Gastroesophageal sphincter (tissue), 4 donors: ENCODE measurements around the gene XRCC1. TPM values are rescaled to one million over a fixed set of nuclear protein-coding genes. Genes with fewer than 3 reads are reported as not detected.

Experiments used
- ATAC-seq: fragments of 150-250 bp; one replicate; pipeline ENCODE4 v1.9.1; 2016; ENCODE audit warnings: mild to moderate bottlenecking, moderate library complexity
- H3K27ac ChIP-seq, 4 donors: fragments of 200-600 bp; sonication (generic) in 3 of 4; 1 replicate in 3 of 4; 2 replicates in 1 of 4; pipeline ENCODE4 v1.5.1; 2016 to 2019
- H3K27me3 ChIP-seq: fragments of 200-600 bp; sonication (generic); one replicate; pipeline ENCODE4 v1.5.1; 2019
- H3K36me3 ChIP-seq, 2 donors: fragments of 200-600 bp; sonication (generic); one replicate each; pipeline ENCODE4 v1.5.1; 2019; ENCODE audit warnings: control low read depth in 1 of 2
- H3K4me1 ChIP-seq, 3 donors: fragments of 200-600 bp; sonication (generic); 1 replicate in 2 of 3; 2 replicates in 1 of 3; pipeline ENCODE4 v1.5.1; 2016 to 2019; ENCODE audit warnings: control low read depth in 2 of 3
- H3K4me3 ChIP-seq, 2 donors: fragments of 200-600 bp; sonication (generic); one replicate each; pipeline ENCODE4 v1.5.1; 2019; ENCODE audit warnings: mild to moderate bottlenecking in 1 of 2, moderate library complexity in 1 of 2
- H3K9me3 ChIP-seq, 3 donors: fragments of 200-600 bp; sonication (generic); one replicate each; pipeline ENCODE4 v1.5.1; 2017 to 2019; ENCODE audit warnings: control low read depth in 2 of 3
- CTCF ChIP-seq, 4 experiments: fragments of 200-600 bp in 2 of 4; fragments of 450-650 bp in 2 of 4; sonication (generic) in 1 of 4; IDR thresholded peaks; one replicate each; pipeline ENCODE4 v1.5.1; 2017 to 2019; ENCODE audit warnings: antibody characterized with exemption in 4 of 4, mild to moderate bottlenecking in 2 of 4, moderate library complexity in 2 of 4
- EP300 ChIP-seq: sonication (generic); formaldehyde crosslinking; IDR thresholded peaks from one replicate; pipeline ENCODE4 v1.6.1; 2017; ENCODE audit warnings: antibody characterized with exemption, mild to moderate bottlenecking
- POLR2A ChIP-seq, 2 donors: fragments of 450-650 bp; IDR thresholded peaks; one replicate each; pipeline ENCODE4 v1.6.1; 2017; ENCODE audit warnings: antibody characterized with exemption in 2 of 2, mild to moderate bottlenecking in 2 of 2, moderate library complexity in 1 of 2
- POLR2AphosphoS5 ChIP-seq: sonication (generic); formaldehyde crosslinking; IDR thresholded peaks from one replicate; pipeline ENCODE4 v1.6.1; 2017; ENCODE audit warnings: antibody characterized with exemption
- WGBS, 2 donors: methylation state at CpG; one replicate each; pipeline ENCODE4 v1.1.5; 2018; ENCODE audit warnings: low coverage in 1 of 2; 5-methylcytosine and 5-hydroxymethylcytosine counted together
- total RNA-seq, 4 donors: library from RNA; depleted of rRNA; stranded (reverse); fragments of >200 nt; gene quantifications; one replicate each; pipeline ENCODE4 v1.1.0, GENCODE V29; 2016

XRCC1 gene
- total RNA-seq, 4 donors from 2014 or later, result 17.9 to 31.0 (median 22.6) TPM

- Histone ChIP-seq H3K9me3 (no peaks in the 10 kb centered on the region), H3K27me3 (no peaks in the 10 kb centered on the region), H3K4me3 (no peak overlapping the region), H3K4me1 (peaks cover 0 to 26% (median 3%) of the 10 kb centered on the region in 3 donors), H3K36me3 (peaks cover 0 to 55% of the 10 kb centered on the region in 2 donors), H3K27ac (no peak overlapping the region)
- WGBS, 2 donors, result 62 to 66% methylated on average over 3 to 5 of the region's 5 CpGs
- no peak for ATAC-seq
- no peak for TF ChIP-seq CTCF (IDR thresholded peaks at IDR 0.05)
- TF ChIP-seq EP300, result no peak
- TF ChIP-seq POLR2AphosphoS5, result no peak
- no peak for TF ChIP-seq POLR2A (IDR thresholded peaks at IDR 0.05)
Measured at GRCh38 chr19:43498233-43498842, 77.0 kb downstream of the XRCC1 start.

GRCh38 chr19:43496960-43497359 lies 78.4 kb downstream of the XRCC1 start:
- TF ChIP-seq POLR2AphosphoS5, result no peak
- TF ChIP-seq CTCF (IDR thresholded peaks at IDR 0.05), result no peak
- no peak for TF ChIP-seq POLR2A (IDR thresholded peaks at IDR 0.05)
- TF ChIP-seq EP300, result no peak
- peaks cover 0 to 12% (median 0%) of the 10 kb centered on the region in 3 donors for H3K4me1 ChIP-seq
- H3K4me3 ChIP-seq, result no peak overlapping the region
- no peaks in the 10 kb centered on the region for H3K9me3 ChIP-seq
- H3K27me3 ChIP-seq, result no peaks in the 10 kb centered on the region
- no peak overlapping the region for H3K27ac ChIP-seq
- H3K36me3 ChIP-seq, result peaks cover 0 to 60% of the 10 kb centered on the region in 2 donors
- WGBS, 2 donors, result 86 to 93% methylated on average over 2 to 3 of the region's 7 CpGs
- ATAC-seq, result no peak

- Histone ChIP-seq H3K4me1 (peaks cover 0 to 5% (median 0%) of the 10 kb centered on the region in 3 donors), H3K36me3 (peaks cover 0 to 69% of the 10 kb centered on the region in 2 donors), H3K9me3 (no peaks in the 10 kb centered on the region), H3K4me3 (no peak overlapping the region), H3K27ac (no peak overlapping the region), H3K27me3 (no peaks in the 10 kb centered on the region)
- TF ChIP-seq POLR2AphosphoS5, result no peak
- no peak for TF ChIP-seq CTCF (IDR thresholded peaks at IDR 0.05)
- no peak for TF ChIP-seq EP300
- TF ChIP-seq POLR2A (IDR thresholded peaks at IDR 0.05), result no peak
- ATAC-seq, result no peak
- WGBS, 2 donors, result 70% methylated on average over 2 of the region's 8 CpGs; no CpG with 5 or more reads in 1 of the 2 donors
Measured at GRCh38 chr19:43495082-43495481, 80.2 kb downstream of the XRCC1 start.

Other genes starting within 250 kb of the XRCC1 start
- 1 to 10 TPM in 1 of 4 donors, under 1 TPM in 3; 0.15 to 1.8 (median 0.69) TPM for gene CD177, start 221.8 kb downstream of the XRCC1 start, total RNA-seq
- not detected for gene TEX101, start 160.6 kb downstream of the XRCC1 start, total RNA-seq
- gene LYPD3, start 109.9 kb downstream of the XRCC1 start, total RNA-seq, result 1 to 10 TPM in 3 of 4 donors, under 1 TPM in 1; 0.39 to 8.4 (median 2.7) TPM
- gene PHLDB3, start 70.8 kb downstream of the XRCC1 start, total RNA-seq, result 10 to 100 TPM in 3 of 4 donors, 1 to 10 TPM in 1; 8.8 to 38.1 (median 14.9) TPM
- gene ETHE1, start 48.3 kb downstream of the XRCC1 start, total RNA-seq, result 10 to 100 TPM; 33.3 to 55.9 (median 52.3) TPM
- gene ZNF575, start 42.3 kb downstream of the XRCC1 start, total RNA-seq, result 1 to 10 TPM in 1 of 4 donors, under 1 TPM in 1, not detected in 2; 0.66 to 3.3 TPM
- 1 to 10 TPM; 2.3 to 9.4 (median 6.7) TPM for gene PINLYP, start 274 bp upstream of the XRCC1 start, total RNA-seq
- gene IRGQ, start 20.6 kb upstream of the XRCC1 start, total RNA-seq, result 10 to 100 TPM; 25.5 to 38.5 (median 27.8) TPM
- 10 to 100 TPM; 10.8 to 19.9 (median 14.2) TPM for gene ZNF576, start 21.1 kb upstream of the XRCC1 start, total RNA-seq
- under 1 TPM in 1 of 4 donors, not detected in 3; 0.13 TPM for gene SRRM5, start 36.6 kb upstream of the XRCC1 start, total RNA-seq
- 10 to 100 TPM; 33.9 to 54.1 (median 45.0) TPM for gene ZNF428, start 44.1 kb upstream of the XRCC1 start, total RNA-seq
- gene CADM4, start 64.3 kb upstream of the XRCC1 start, total RNA-seq, result 10 to 100 TPM; 19.8 to 52.5 (median 31.6) TPM
- gene PLAUR, start 94.6 kb upstream of the XRCC1 start, total RNA-seq, result 10 to 100 TPM in 3 of 4 donors, 1 to 10 TPM in 1; 3.4 to 25.8 (median 15.7) TPM
- gene IRGC, start 140.5 kb upstream of the XRCC1 start, total RNA-seq, result not detected
- gene SMG9, start 179.4 kb upstream of the XRCC1 start, total RNA-seq, result 10 to 100 TPM in 3 of 4 donors, 1 to 10 TPM in 1; 8.9 to 25.9 (median 17.9) TPM
- gene KCNN4, start 205.4 kb upstream of the XRCC1 start, total RNA-seq, result 1 to 10 TPM; 1.8 to 7.1 (median 3.4) TPM
- gene LYPD5, start 226.9 kb upstream of the XRCC1 start, total RNA-seq, result 1 to 10 TPM; 3.1 to 9.8 (median 5.2) TPM